Measurements from ENCODE around the gene GLIPR1. TPM values are rescaled to one million over a fixed set of nuclear protein-coding genes. Genes with fewer than 3 reads are reported as not detected.

The GLIPR1 gene
- 1 to 10 TPM; 1.7 to 3.3 TPM for total RNA-seq

DNA sequence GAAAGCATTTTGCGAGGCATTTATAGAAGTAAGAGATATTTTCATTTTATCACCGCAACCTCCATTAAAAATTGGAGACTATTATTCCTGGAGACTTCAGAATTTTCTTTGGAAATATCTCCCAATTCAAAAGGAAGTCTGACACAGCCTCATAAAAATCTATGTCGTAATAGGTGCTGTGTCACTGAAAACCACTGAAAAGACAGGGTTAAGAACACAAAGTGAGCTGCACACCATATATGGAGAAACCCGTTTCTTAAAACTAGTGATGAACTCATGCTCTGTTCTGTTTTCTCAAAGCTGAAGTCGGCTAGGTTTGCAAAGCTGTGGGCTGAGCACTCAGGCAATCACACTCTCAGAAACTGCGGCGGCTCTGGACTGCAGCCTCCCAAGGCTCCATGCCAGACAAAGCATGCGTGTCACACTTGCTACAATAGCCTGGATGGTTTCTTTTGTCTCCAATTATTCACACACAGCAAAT is at the start of gene GLIPR1:
Gene GLIPR1 (plus strand): TSS at position 287 of the 481 bp plus-strand sequence. CDS start 126 bp downstream, at position 413.

DNA sequence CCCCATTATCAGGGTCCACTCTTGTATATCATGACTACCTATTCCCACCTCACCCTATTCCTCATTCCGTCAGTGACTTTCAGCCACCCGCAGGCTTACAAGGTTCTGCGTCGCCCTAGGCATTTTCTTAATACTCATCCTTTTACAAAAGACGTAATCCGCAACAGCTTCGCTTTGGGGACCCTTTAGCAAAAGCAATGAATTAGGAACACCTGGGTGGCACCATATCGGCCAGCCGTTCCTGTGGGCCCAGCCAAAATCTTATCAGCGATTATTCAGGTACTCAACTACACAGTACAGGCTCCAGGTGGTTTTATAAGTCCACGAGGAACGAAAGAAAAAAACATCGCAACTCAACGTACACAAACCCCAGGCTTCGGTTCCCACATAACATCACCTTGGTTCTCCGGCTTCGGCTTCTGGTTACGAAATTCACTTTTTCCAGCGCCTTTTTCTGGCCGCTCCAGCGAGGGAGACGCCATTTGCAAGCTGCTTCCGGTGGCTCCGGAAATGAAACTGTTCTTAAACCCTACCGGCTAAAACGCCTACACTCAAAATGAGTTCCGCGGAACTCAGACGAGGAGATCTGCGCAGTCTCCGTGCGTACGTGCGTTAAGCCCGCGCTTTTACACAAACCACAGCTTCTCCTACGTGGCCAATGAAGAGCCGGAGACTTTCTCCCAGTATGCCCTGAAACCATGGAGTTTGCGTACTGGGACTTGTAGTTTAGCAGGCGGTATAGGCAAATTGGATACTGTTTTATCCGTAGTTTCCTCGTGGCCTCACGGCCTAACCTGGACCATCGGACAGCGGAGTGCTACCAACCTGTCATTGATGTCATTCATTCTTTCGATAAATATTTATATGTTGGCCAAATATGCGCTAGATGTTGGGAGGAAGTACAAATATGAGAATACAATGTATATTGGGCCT is 30.8 kb downstream of the GLIPR1 start, which contains the start of gene KRR1:
Gene KRR1 (minus strand): TSS at position 494 of the 933 bp plus-strand sequence. CDS start 12 bp downstream, at position 482.

Other genes starting within 250 kb of the GLIPR1 start
- 1 to 10 TPM; 6.3 to 8.3 TPM for gene CAPS2, start 150.4 kb upstream of the GLIPR1 start, total RNA-seq
- gene GLIPR1L1, start 146.1 kb upstream of the GLIPR1 start, total RNA-seq = not detected
- under 1 TPM; under 0.01 to 0.34 TPM for gene GLIPR1L2, start 89.7 kb upstream of the GLIPR1 start, total RNA-seq
- gene KRR1, start 30.9 kb downstream of the GLIPR1 start, total RNA-seq = 10 to 100 TPM; 29.3 to 31.0 TPM